OCI-LY1 (cell line): ENCODE results near the gene PAM.

Experiments
- EZH2 ChIP-seq: fragments of 200-600 bp; sonication (generic), shearing (Covaris generic); IDR thresholded peaks from 2 replicates; pipeline ENCODE4 v1.8.0; 2017; ENCODE audit warnings: borderline replicate concordance, mixed run types, mild to moderate bottlenecking, antibody characterized with exemption, low read length, moderate library complexity, mixed read lengths
- TF ChIP-seq, protein P1 (sequence below): fragments of 200-600 bp; sonication (generic), shearing (Covaris generic); IDR thresholded peaks from 2 replicates; pipeline ENCODE4 v1.5.1; 2017; ENCODE audit warnings: mild to moderate bottlenecking, antibody characterized with exemption, low read length, moderate library complexity, mixed read lengths

DNA sequence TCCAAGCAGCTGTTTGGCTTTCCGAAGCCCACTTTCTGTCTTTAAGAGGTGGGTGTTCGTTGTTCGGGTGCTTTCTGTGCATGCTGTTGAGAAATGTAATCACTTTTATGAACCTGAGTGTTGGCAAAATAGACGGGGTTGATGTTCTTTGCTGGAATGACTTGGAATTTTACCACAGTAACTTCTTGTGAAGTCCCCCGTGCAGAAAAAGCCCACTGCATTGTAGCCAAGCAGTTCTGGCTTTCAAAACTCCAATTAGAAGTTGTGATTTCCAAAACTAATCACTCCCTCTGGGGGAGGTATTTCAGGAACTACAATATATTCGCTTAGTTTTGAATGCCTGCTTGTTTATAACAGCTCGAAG is 111.1 kb downstream of the PAM start:
- TF ChIP-seq, protein P1, sequence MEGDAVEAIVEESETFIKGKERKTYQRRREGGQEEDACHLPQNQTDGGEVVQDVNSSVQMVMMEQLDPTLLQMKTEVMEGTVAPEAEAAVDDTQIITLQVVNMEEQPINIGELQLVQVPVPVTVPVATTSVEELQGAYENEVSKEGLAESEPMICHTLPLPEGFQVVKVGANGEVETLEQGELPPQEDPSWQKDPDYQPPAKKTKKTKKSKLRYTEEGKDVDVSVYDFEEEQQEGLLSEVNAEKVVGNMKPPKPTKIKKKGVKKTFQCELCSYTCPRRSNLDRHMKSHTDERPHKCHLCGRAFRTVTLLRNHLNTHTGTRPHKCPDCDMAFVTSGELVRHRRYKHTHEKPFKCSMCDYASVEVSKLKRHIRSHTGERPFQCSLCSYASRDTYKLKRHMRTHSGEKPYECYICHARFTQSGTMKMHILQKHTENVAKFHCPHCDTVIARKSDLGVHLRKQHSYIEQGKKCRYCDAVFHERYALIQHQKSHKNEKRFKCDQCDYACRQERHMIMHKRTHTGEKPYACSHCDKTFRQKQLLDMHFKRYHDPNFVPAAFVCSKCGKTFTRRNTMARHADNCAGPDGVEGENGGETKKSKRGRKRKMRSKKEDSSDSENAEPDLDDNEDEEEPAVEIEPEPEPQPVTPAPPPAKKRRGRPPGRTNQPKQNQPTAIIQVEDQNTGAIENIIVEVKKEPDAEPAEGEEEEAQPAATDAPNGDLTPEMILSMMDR, result no peak
- no peak for TF ChIP-seq EZH2
